NCI-H2029 (cell line): ENCODE data around the gene ADAMTS3.
A peak's percentile ranks its signal among the peaks of the same experiment; 100 is the strongest.
"Not testable (repeated sequence)": the region's sequence is repeated elsewhere in the genome, so short reads cannot be mapped to it uniquely, and the experiment has no call there.

Source experiments
- DNase-seq: peaks from one replicate; lab custom pipeline; 2025; lab: John Stamatoyannopoulos, UW

ADAMTS3 gene

GRCh38 chr4:72468904-72469502 lies 100.0 kb downstream of the ADAMTS3 start:
- DNase-seq = no peak

- no peak for DNase-seq
These were observed 101.4 kb downstream of the ADAMTS3 start for GRCh38 chr4:72467633-72468032.

GRCh38 chr4:72463724-72464123 lies 105.3 kb downstream of the ADAMTS3 start:
- no peak for DNase-seq

GRCh38 chr4:72457158-72457557 lies 111.9 kb downstream of the ADAMTS3 start:
- no peak for DNase-seq

GRCh38 chr4:72451349-72451748 lies 117.7 kb downstream of the ADAMTS3 start:
- DNase-seq = no peak

- no peak for DNase-seq
These were observed 119.3 kb downstream of the ADAMTS3 start for GRCh38 chr4:72449705-72450104.

GRCh38 chr4:72448231-72448630 lies 120.8 kb downstream of the ADAMTS3 start:
- no peak for DNase-seq

- DNase-seq = no peak
These were observed 122.5 kb downstream of the ADAMTS3 start for GRCh38 chr4:72446353-72447055.

GRCh38 chr4:72444092-72444491 lies 124.9 kb downstream of the ADAMTS3 start:
- DNase-seq = no peak

- DNase-seq = no peak
These were observed 126.3 kb downstream of the ADAMTS3 start for GRCh38 chr4:72442715-72443114.

- DNase-seq = no peak
These were observed 126.9 kb downstream of the ADAMTS3 start for GRCh38 chr4:72442147-72442546.

GRCh38 chr4:72440386-72440785 lies 128.6 kb downstream of the ADAMTS3 start:
- DNase-seq = no peak

GRCh38 chr4:72432975-72433374 lies 136.0 kb downstream of the ADAMTS3 start:
- no peak for DNase-seq

- no peak for DNase-seq
These were observed 136.7 kb downstream of the ADAMTS3 start for GRCh38 chr4:72432282-72432681.

- DNase-seq = no peak
These were observed 138.0 kb downstream of the ADAMTS3 start for GRCh38 chr4:72430988-72431387.

- no peak for DNase-seq
These were observed 139.0 kb downstream of the ADAMTS3 start for GRCh38 chr4:72430050-72430449.

GRCh38 chr4:72429397-72429889 lies 139.6 kb downstream of the ADAMTS3 start:
- DNase-seq = no peak

- DNase-seq = no peak
These were observed 142.0 kb downstream of the ADAMTS3 start for GRCh38 chr4:72427057-72427456.

- not testable (repeated sequence) for DNase-seq
These were observed 143.1 kb downstream of the ADAMTS3 start for GRCh38 chr4:72425908-72426307.

GRCh38 chr4:72424006-72424405 lies 145.0 kb downstream of the ADAMTS3 start:
- no peak for DNase-seq

- DNase-seq = no peak
These were observed 146.6 kb downstream of the ADAMTS3 start for GRCh38 chr4:72422416-72422815.

GRCh38 chr4:72418458-72418857 lies 150.6 kb downstream of the ADAMTS3 start:
- DNase-seq = peak; percentile 52

- DNase-seq = no peak
These were observed 158.9 kb downstream of the ADAMTS3 start for GRCh38 chr4:72410158-72410557.

- DNase-seq = no peak
These were observed 160.5 kb downstream of the ADAMTS3 start for GRCh38 chr4:72408568-72408967.
